Measurements from ENCODE around the gene UGT2A3.

DNA sequence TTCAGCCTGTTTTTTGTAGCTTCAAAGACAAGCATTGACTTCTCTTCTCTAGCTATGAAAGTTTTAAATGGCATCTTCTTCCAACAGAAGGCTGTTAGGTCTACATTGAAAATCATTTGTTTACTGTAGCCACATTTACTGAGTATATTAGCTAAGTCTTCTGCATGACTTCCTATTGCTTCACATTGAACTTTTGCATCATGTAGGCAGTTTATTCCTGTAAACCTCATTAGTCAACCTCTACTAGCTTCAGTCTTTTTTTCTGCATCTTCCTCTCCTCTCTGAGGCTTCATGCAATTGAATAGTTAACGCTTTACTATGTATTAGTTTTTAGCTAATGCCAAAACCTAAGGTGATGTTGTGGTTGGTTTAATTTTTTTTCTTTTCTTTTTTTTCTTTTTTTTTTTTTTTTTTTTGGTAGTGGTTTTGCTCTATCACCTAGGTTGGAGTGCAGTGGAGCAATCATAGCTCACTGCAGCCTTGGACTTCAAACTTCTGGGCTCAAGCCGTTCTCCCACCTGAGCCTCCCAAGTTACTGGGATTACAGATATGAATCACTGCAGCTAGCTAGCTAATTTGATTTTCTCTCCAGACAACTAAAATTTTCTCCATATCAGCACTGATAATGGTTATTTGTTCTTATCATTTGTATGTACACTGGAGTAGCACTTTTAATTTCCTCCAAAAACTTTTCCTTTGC is 3.4 kb downstream of the UGT2A3 start:
- TF ChIP-seq, protein P1, sequence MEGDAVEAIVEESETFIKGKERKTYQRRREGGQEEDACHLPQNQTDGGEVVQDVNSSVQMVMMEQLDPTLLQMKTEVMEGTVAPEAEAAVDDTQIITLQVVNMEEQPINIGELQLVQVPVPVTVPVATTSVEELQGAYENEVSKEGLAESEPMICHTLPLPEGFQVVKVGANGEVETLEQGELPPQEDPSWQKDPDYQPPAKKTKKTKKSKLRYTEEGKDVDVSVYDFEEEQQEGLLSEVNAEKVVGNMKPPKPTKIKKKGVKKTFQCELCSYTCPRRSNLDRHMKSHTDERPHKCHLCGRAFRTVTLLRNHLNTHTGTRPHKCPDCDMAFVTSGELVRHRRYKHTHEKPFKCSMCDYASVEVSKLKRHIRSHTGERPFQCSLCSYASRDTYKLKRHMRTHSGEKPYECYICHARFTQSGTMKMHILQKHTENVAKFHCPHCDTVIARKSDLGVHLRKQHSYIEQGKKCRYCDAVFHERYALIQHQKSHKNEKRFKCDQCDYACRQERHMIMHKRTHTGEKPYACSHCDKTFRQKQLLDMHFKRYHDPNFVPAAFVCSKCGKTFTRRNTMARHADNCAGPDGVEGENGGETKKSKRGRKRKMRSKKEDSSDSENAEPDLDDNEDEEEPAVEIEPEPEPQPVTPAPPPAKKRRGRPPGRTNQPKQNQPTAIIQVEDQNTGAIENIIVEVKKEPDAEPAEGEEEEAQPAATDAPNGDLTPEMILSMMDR (IDR thresholded peaks at IDR 0.05), result no peak
- no peak for TF ChIP-seq POLR2A (IDR thresholded peaks at IDR 0.05)
